Peyer's patch (tissue), 4 donors: ENCODE results near the gene ATP2A2. TPM values are rescaled to one million over a fixed set of nuclear protein-coding genes. Genes with fewer than 3 reads are reported as not detected.
A peak's percentile ranks its signal among the peaks of the same experiment; 100 is the strongest.

Experiments
- DNase-seq, 3 donors: peaks; one replicate each; pipeline ENCODE4 v3.0.0-alpha.2; 2017 to 2019
- H3K27ac ChIP-seq, 4 donors: fragments of 200-600 bp; sonication (generic); one replicate each; pipeline ENCODE4 v1.5.1; 2016 to 2019
- H3K27me3 ChIP-seq, 2 donors: fragments of 200-600 bp; sonication (generic); one replicate each; pipeline ENCODE4 v1.5.1; 2019
- H3K36me3 ChIP-seq, 3 donors: fragments of 200-600 bp; sonication (generic); one replicate each; pipeline ENCODE4 v1.5.1; 2016 to 2019
- H3K4me1 ChIP-seq, 4 donors: fragments of 200-600 bp; sonication (generic); one replicate each; pipeline ENCODE4 v1.5.1; 2016 to 2019
- H3K4me3 ChIP-seq, 4 donors: fragments of 200-600 bp; sonication (generic); 1 replicate in 3 of 4; 2 replicates in 1 of 4; pipeline ENCODE4 v1.5.1; 2016 to 2019; ENCODE audit warnings: mild to moderate bottlenecking in 1 of 4
- H3K9me3 ChIP-seq, 4 donors: fragments of 200-600 bp; sonication (generic); one replicate each; pipeline ENCODE4 v1.5.1; 2016 to 2019; ENCODE audit warnings: mild to moderate bottlenecking in 1 of 4
- CTCF ChIP-seq, 6 experiments: fragments of 450-650 bp in 4 of 6; fragments of 200-600 bp in 2 of 6; sonication (generic) in 1 of 6; IDR thresholded peaks; one replicate each; pipeline ENCODE4 v1.5.1; 2017 to 2019; ENCODE audit warnings: antibody characterized with exemption in 6 of 6, mild to moderate bottlenecking in 3 of 6, moderate library complexity in 1 of 6
- POLR2A ChIP-seq, 2 donors: fragments of 450-650 bp; IDR thresholded peaks; one replicate each; pipeline ENCODE4 v1.5.1; 2017; ENCODE audit warnings: antibody characterized with exemption in 2 of 2, mild to moderate bottlenecking in 2 of 2, moderate library complexity in 2 of 2
- total RNA-seq, 4 donors: library from RNA; depleted of rRNA; stranded (reverse); fragments of >200 nt; gene quantifications; one replicate each; pipeline ENCODE4 v1.1.0, GENCODE V29; 2016

ATP2A2 gene
- total RNA-seq, 4 donors from 2014 or later: 102 to 239 (median 208) TPM

- Histone ChIP-seq H3K36me3 (peaks cover 0 to 8% (median 0%) of the 10 kb centered on the region in 3 donors), H3K4me1 (peaks cover 0 to 17% (median 12%) of the 10 kb centered on the region in 4 donors), H3K9me3 (no peaks in the 10 kb centered on the region), H3K27me3 (no peaks in the 10 kb centered on the region), H3K4me3 (no peak overlapping the region), H3K27ac (peak overlapping the region; percentile 55 to 78 (median 64))
- TF ChIP-seq CTCF (IDR thresholded peaks at IDR 0.05) (no peak), POLR2A (IDR thresholded peaks at IDR 0.05) (no peak)
- peak in 1 of 3 donors; percentile 46 for DNase-seq
Observed at GRCh38 chr12:110367181-110367864, 86.3 kb downstream of the ATP2A2 start.

- peak in 1 of 3 donors; percentile 38 for DNase-seq
- TF ChIP-seq CTCF (IDR thresholded peaks at IDR 0.05): no peak
- TF ChIP-seq POLR2A (IDR thresholded peaks at IDR 0.05): no peak
- H3K9me3 ChIP-seq: no peaks in the 10 kb centered on the region
- no peak overlapping the region for H3K4me3 ChIP-seq
- no peak overlapping the region for H3K27ac ChIP-seq
- H3K36me3 ChIP-seq: peaks cover 0 to 31% (median 0%) of the 10 kb centered on the region in 3 donors
- peaks cover 0 to 17% (median 12%) of the 10 kb centered on the region in 4 donors for H3K4me1 ChIP-seq
- H3K27me3 ChIP-seq: no peaks in the 10 kb centered on the region
Observed at GRCh38 chr12:110369992-110370391, 88.9 kb downstream of the ATP2A2 start.

GRCh38 chr12:110370732-110371231 is 89.7 kb downstream of the ATP2A2 start:
- peak in 1 of 3 donors; percentile 45 for DNase-seq
- Histone ChIP-seq H3K27ac (peak overlapping the region in 1 of 4 donors; percentile 31), H3K36me3 (peaks cover 0 to 39% (median 0%) of the 10 kb centered on the region in 3 donors), H3K4me1 (peaks cover 0 to 17% (median 12%) of the 10 kb centered on the region in 4 donors), H3K9me3 (no peaks in the 10 kb centered on the region), H3K27me3 (no peaks in the 10 kb centered on the region), H3K4me3 (no peak overlapping the region)
- TF ChIP-seq CTCF (IDR thresholded peaks at IDR 0.05) (no peak), POLR2A (IDR thresholded peaks at IDR 0.05) (no peak)

GRCh38 chr12:110371408-110372055 is 90.5 kb downstream of the ATP2A2 start:
- Histone ChIP-seq H3K27ac (peak overlapping the region in 2 of 4 donors; percentile 14 to 46), H3K36me3 (peaks cover 0 to 44% (median 0%) of the 10 kb centered on the region in 3 donors), H3K27me3 (no peaks in the 10 kb centered on the region), H3K4me3 (no peak overlapping the region), H3K9me3 (no peaks in the 10 kb centered on the region), H3K4me1 (peaks cover 0 to 17% (median 12%) of the 10 kb centered on the region in 4 donors)
- TF ChIP-seq CTCF (IDR thresholded peaks at IDR 0.05): no peak
- no peak for TF ChIP-seq POLR2A (IDR thresholded peaks at IDR 0.05)
- peak in 2 of 3 donors; percentile 52 to 69 for DNase-seq

- peaks cover 0 to 17% (median 12%) of the 10 kb centered on the region in 4 donors for H3K4me1 ChIP-seq
- DNase-seq: peak in 1 of 3 donors; percentile 42
- peaks cover 0 to 44% (median 0%) of the 10 kb centered on the region in 3 donors for H3K36me3 ChIP-seq
Observed at GRCh38 chr12:110372056-110372425, 91.0 kb downstream of the ATP2A2 start.

More at GRCh38 chr12:110372056-110372425, 91.0 kb downstream of the ATP2A2 start:
- TF ChIP-seq POLR2A (IDR thresholded peaks at IDR 0.05): no peak
- TF ChIP-seq CTCF (IDR thresholded peaks at IDR 0.05): no peak
- Histone ChIP-seq H3K4me3 (no peak overlapping the region), H3K27me3 (no peaks in the 10 kb centered on the region), H3K9me3 (no peaks in the 10 kb centered on the region), H3K27ac (peak overlapping the region in 1 of 4 donors; percentile 14)
